Neural progenitor cell (in vitro differentiated cells): ENCODE data around the gene FBXL19.

Experiments
- CTCF ChIP-seq: fragments of 200-600 bp; sonication (generic); IDR thresholded peaks from 2 replicates; pipeline ENCODE4 v1.5.1; 2017; ENCODE audit warnings: antibody characterized with exemption, mild to moderate bottlenecking
- EZH2 ChIP-seq: fragments of 200-600 bp; sonication (generic); IDR thresholded peaks from 2 replicates; pipeline ENCODE4 v1.6.1; 2017; ENCODE audit warnings: antibody characterized with exemption, mild to moderate bottlenecking, moderate library complexity
- EZH2phosphoT487 ChIP-seq: fragments of 200-600 bp; sonication (generic); IDR thresholded peaks from 2 replicates; pipeline ENCODE4 v1.6.1; 2017; ENCODE audit warnings: antibody characterized with exemption

GRCh38 chr16:30947859-30948666 lies 24.7 kb downstream of the FBXL19 start:
- peak; percentile 29 for TF ChIP-seq CTCF
- TF ChIP-seq EZH2phosphoT487 = no peak
- no peak for TF ChIP-seq EZH2
